ENCODE measurements around the gene CGNL1. TPM values are rescaled to one million over a fixed set of nuclear protein-coding genes. Genes with fewer than 3 reads are reported as not detected.

Gene CGNL1
- total and polyA plus RNA-seq, 10 of the 15 experiments (the other 5 are each of a cell fraction or from before 2014, with no cell fraction given): under 0.01 to 0.27 (median 0.04) TPM; not detected in 3

GRCh38 chr15:57561041-57561711, 184.9 kb downstream of the CGNL1 start (continued):
- TF ChIP-seq ZNF207 (IDR thresholded peaks at IDR 0.05; ENCODE audit: borderline replicate concordance) (no peak), MYC (IDR thresholded peaks at IDR 0.05; ENCODE audit: insufficient read depth, insufficient read length, insufficient replicate concordance, low read length, severe bottlenecking) (no peak), JUNB (IDR thresholded peaks at IDR 0.05) (peak; percentile 61), TAF1 (IDR thresholded peaks at IDR 0.05; ENCODE audit: borderline replicate concordance, low read depth, low read length) (no peak), CHD2 (IDR thresholded peaks at IDR 0.05; ENCODE audit: borderline replicate concordance, low read depth, low read length) (no peak), YBX1 (IDR thresholded peaks at IDR 0.05) (no peak), YY1 (IDR thresholded peaks at IDR 0.05; ENCODE audit: low read depth, low read length) (no peak), ZBTB4 (CRISPR knock-in tag; IDR thresholded peaks at IDR 0.05) (no peak), BCLAF1 (IDR thresholded peaks at IDR 0.05) (no peak), HDAC6 (IDR thresholded peaks at IDR 0.05; ENCODE audit: unreplicated experiment) (no peak), KLF5 (IDR thresholded peaks at IDR 0.05; ENCODE audit: partially characterized antibody) (no peak), CUX1 (IDR thresholded peaks at IDR 0.05; ENCODE audit: insufficient replicate concordance, low read depth, low read length) (no peak), CEBPZ (IDR thresholded peaks at IDR 0.05; ENCODE audit: low read depth, low read length) (no peak), CHD4 (IDR thresholded peaks at IDR 0.05) (no peak), CREB1 (IDR thresholded peaks at IDR 0.05; ENCODE audit: low read depth) (0 out of 2 replicates have a peak, but pooled peaks have one; percentile 7)

Data from GM12878 (cell line).